Muscle layer of colon (tissue), 2 donors: ENCODE measurements around the gene FBP2.
"Not testable (repeated sequence)": the region's sequence is repeated elsewhere in the genome, so short reads cannot be mapped to it uniquely, and the experiment has no call there.

Source experiments
- H3K27ac ChIP-seq: one replicate; pipeline ENCODE4 v1.7.0; 2013; ENCODE audit warnings: low read depth, mild to moderate bottlenecking, low read length, moderate library complexity
- H3K27me3 ChIP-seq, 2 donors: one replicate each; pipeline ENCODE4 v1.7.0; 2013; ENCODE audit warnings: low read length in 2 of 2, mild to moderate bottlenecking in 2 of 2; ENCODE audit not compliant: insufficient read depth in 2 of 2, control insufficient read depth in 1 of 2
- H3K36me3 ChIP-seq: one replicate; pipeline ENCODE4 v1.7.0; 2013; ENCODE audit warnings: mild to moderate bottlenecking, low read length; ENCODE audit not compliant: insufficient read depth
- H3K4me1 ChIP-seq: one replicate; pipeline ENCODE4 v1.7.0; 2013; ENCODE audit warnings: mild to moderate bottlenecking, low read length; ENCODE audit not compliant: insufficient read depth
- H3K4me3 ChIP-seq, 2 donors: one replicate each; pipeline ENCODE4 v1.7.0; 2013; ENCODE audit warnings: low read length in 2 of 2, low read depth in 1 of 2, mild to moderate bottlenecking in 1 of 2, moderate library complexity in 1 of 2
- H3K9ac ChIP-seq: one replicate; pipeline ENCODE4 v1.7.0; 2013; ENCODE audit warnings: low read length
- H3K9me3 ChIP-seq: one replicate; pipeline ENCODE4 v1.7.0; 2013; ENCODE audit warnings: mild to moderate bottlenecking, low read length
- donor health status: abdominal sarcoma.
- donor health status: Adenocarcinoma of cecum.

Gene FBP2

GRCh38 chr9:94603259-94604160, 9.9 kb upstream of the FBP2 start:
- H3K9ac ChIP-seq: no peak overlapping the region
- H3K9me3 ChIP-seq: no peaks in the 10 kb centered on the region
- H3K27me3 ChIP-seq: no peaks in the 10 kb centered on the region
- no peak overlapping the region for H3K27ac ChIP-seq
- H3K4me3 ChIP-seq: no peak overlapping the region
- H3K4me1 ChIP-seq: no peaks in the 10 kb centered on the region
- no peaks in the 10 kb centered on the region for H3K36me3 ChIP-seq

- H3K4me3 ChIP-seq: no peak overlapping the region
- H3K9me3 ChIP-seq: no peaks in the 10 kb centered on the region
- no peaks in the 10 kb centered on the region for H3K4me1 ChIP-seq
- H3K36me3 ChIP-seq: no peaks in the 10 kb centered on the region
- H3K9ac ChIP-seq: no peak overlapping the region
- H3K27me3 ChIP-seq: no peaks in the 10 kb centered on the region
- H3K27ac ChIP-seq: no peak overlapping the region
Observed at GRCh38 chr9:94602666-94603065, 9.0 kb upstream of the FBP2 start.

GRCh38 chr9:94600715-94601114, 7.1 kb upstream of the FBP2 start:
- Histone ChIP-seq H3K4me1 (no peaks in the 10 kb centered on the region), H3K27ac (no peak overlapping the region), H3K9ac (no peak overlapping the region)

GRCh38 chr9:94600258-94600657, 6.6 kb upstream of the FBP2 start:
- Histone ChIP-seq H3K4me3 (no peak overlapping the region), H3K9me3 (no peaks in the 10 kb centered on the region), H3K9ac (no peak overlapping the region), H3K27ac (no peak overlapping the region), H3K36me3 (no peaks in the 10 kb centered on the region), H3K27me3 (no peaks in the 10 kb centered on the region), H3K4me1 (no peaks in the 10 kb centered on the region)

More at GRCh38 chr9:94600715-94601114, 7.1 kb upstream of the FBP2 start:
- Histone ChIP-seq H3K27me3 (no peaks in the 10 kb centered on the region), H3K36me3 (no peaks in the 10 kb centered on the region), H3K4me3 (no peak overlapping the region), H3K9me3 (no peaks in the 10 kb centered on the region)

GRCh38 chr9:94599102-94599501, 5.5 kb upstream of the FBP2 start:
- no peak overlapping the region for H3K9ac ChIP-seq
- no peak overlapping the region for H3K27ac ChIP-seq

GRCh38 chr9:94592683-94593082, 941 bp downstream of the FBP2 start:
- not testable (repeated sequence) for H3K4me3 ChIP-seq, H3K36me3 ChIP-seq, H3K9ac ChIP-seq, H3K4me1 ChIP-seq, H3K27me3 ChIP-seq, H3K9me3 ChIP-seq, H3K27ac ChIP-seq

More at GRCh38 chr9:94599102-94599501, 5.5 kb upstream of the FBP2 start:
- Histone ChIP-seq H3K9me3 (no peaks in the 10 kb centered on the region), H3K4me1 (no peaks in the 10 kb centered on the region), H3K27me3 (no peaks in the 10 kb centered on the region), H3K36me3 (no peaks in the 10 kb centered on the region), H3K4me3 (no peak overlapping the region)

- Histone ChIP-seq H3K36me3 (no peaks in the 10 kb centered on the region), H3K4me3 (no peak overlapping the region), H3K9ac (no peak overlapping the region), H3K27me3 (no peaks in the 10 kb centered on the region), H3K27ac (no peak overlapping the region), H3K9me3 (no peaks in the 10 kb centered on the region), H3K4me1 (no peaks in the 10 kb centered on the region)
Observed at GRCh38 chr9:94591876-94592275, 1.7 kb downstream of the FBP2 start.

GRCh38 chr9:94591046-94591545, 2.5 kb downstream of the FBP2 start:
- H3K4me1 ChIP-seq, H3K9me3 ChIP-seq, H3K27me3 ChIP-seq, H3K9ac ChIP-seq, H3K36me3 ChIP-seq, H3K4me3 ChIP-seq, H3K27ac ChIP-seq: not testable (repeated sequence)

GRCh38 chr9:94588681-94589080, 4.9 kb downstream of the FBP2 start:
- H3K27ac ChIP-seq: no peak overlapping the region
- H3K4me3 ChIP-seq: no peak overlapping the region
- no peaks in the 10 kb centered on the region for H3K36me3 ChIP-seq
- H3K27me3 ChIP-seq: no peaks in the 10 kb centered on the region
- no peaks in the 10 kb centered on the region for H3K9me3 ChIP-seq
- H3K4me1 ChIP-seq: no peaks in the 10 kb centered on the region
- H3K9ac ChIP-seq: no peak overlapping the region

GRCh38 chr9:94586814-94587213, 6.8 kb downstream of the FBP2 start:
- H3K36me3 ChIP-seq: no peaks in the 10 kb centered on the region
- H3K4me3 ChIP-seq: no peak overlapping the region
- H3K4me1 ChIP-seq: no peaks in the 10 kb centered on the region
- no peaks in the 10 kb centered on the region for H3K27me3 ChIP-seq
- H3K27ac ChIP-seq: no peak overlapping the region
- no peak overlapping the region for H3K9ac ChIP-seq
- H3K9me3 ChIP-seq: no peaks in the 10 kb centered on the region

GRCh38 chr9:94586316-94586715, 7.3 kb downstream of the FBP2 start:
- Histone ChIP-seq H3K4me1 (no peaks in the 10 kb centered on the region), H3K9ac (no peak overlapping the region), H3K36me3 (no peaks in the 10 kb centered on the region), H3K9me3 (no peaks in the 10 kb centered on the region), H3K4me3 (no peak overlapping the region), H3K27ac (no peak overlapping the region), H3K27me3 (no peaks in the 10 kb centered on the region)

- no peaks in the 10 kb centered on the region for H3K9me3 ChIP-seq
- H3K27ac ChIP-seq: no peak overlapping the region
- no peak overlapping the region for H3K9ac ChIP-seq
- H3K27me3 ChIP-seq: no peaks in the 10 kb centered on the region
- no peak overlapping the region for H3K4me3 ChIP-seq
- no peaks in the 10 kb centered on the region for H3K4me1 ChIP-seq
- H3K36me3 ChIP-seq: no peaks in the 10 kb centered on the region
Observed at GRCh38 chr9:94584555-94584954, 9.1 kb downstream of the FBP2 start.
